A549 (cell line): ENCODE data around the gene SCAMP2. TPM values are rescaled to one million over a fixed set of nuclear protein-coding genes. Genes with fewer than 3 reads are reported as not detected.

Experiments
- ATAC-seq, 2 experiments: fragments of 200-7000 bp in 1 of 2; fragments of >200 bp in 1 of 2; cut with Nextera tagmentation in 1 of 2; cut with Tn5 transposase in 1 of 2; 3 replicates each; pipeline versions ENCODE4 v1.8.0 to v1.9.1; 2018 to 2020; ENCODE audit warnings: mild to moderate bottlenecking in 1 of 2, moderate library complexity in 1 of 2
- CTCF ChIA-PET: fragments of 300-600 bp; sonication (Branson Sonifier 250); formaldehyde crosslinking; extraction: SDS; loops from one replicate; lab custom pipeline; 2021; ENCODE audit warnings: antibody characterized with exemption, inconsistent platforms; lab: Yijun Ruan, JAX
- POLR2A ChIA-PET: fragments of 350-600 bp; formaldehyde crosslinking; extraction: SDS; loops from one replicate; lab custom pipeline; 2021; ENCODE audit warnings: antibody characterized with exemption, inconsistent platforms; lab: Yijun Ruan, JAX
- DNase-seq, 2 experiments: peaks; one replicate each; pipeline versions ENCODE4 v3.0.0 to v3.0.0-alpha.2; 2011 to 2016; ENCODE audit warnings: low read depth in 1 of 2, low spot score in 1 of 2
- FAIRE-seq: peaks from 2 replicates; lab custom pipeline; 2011; peaks lifted over from hg19 to GRCh38; lab: Jason Lieb, UNC
- H3K27ac ChIP-seq, 2 experiments: fragments of >200 bp; sonication (Bioruptor Twin); formaldehyde crosslinking; 3 replicates each; pipeline ENCODE4 v1.5.1; 2016 to 2017
- H3K4me1 ChIP-seq: fragments of >200 bp; sonication (Bioruptor Twin); formaldehyde crosslinking; 3 replicates; pipeline ENCODE4 v1.6.1; 2016
- H3K4me2 ChIP-seq: fragments of >200 bp; sonication (Bioruptor Twin); formaldehyde crosslinking; 3 replicates; pipeline ENCODE4 v1.6.1; 2016
- H3K4me3 ChIP-seq: fragments of >200 bp; sonication (Bioruptor Twin); formaldehyde crosslinking; 3 replicates; pipeline ENCODE4 v1.5.1; 2016
- H3K9me3 ChIP-seq: fragments of >200 bp; sonication (Bioruptor Twin); formaldehyde crosslinking; 3 replicates; pipeline ENCODE4 v1.6.1; 2016
- CBX2 ChIP-seq: fragments of 200-600 bp; sonication (generic); IDR thresholded peaks from 2 replicates; pipeline ENCODE4 v1.6.1; 2016; ENCODE audit warnings: low read depth, mild to moderate bottlenecking, borderline replicate concordance
- CHD2 ChIP-seq: fragments of 150-350 bp; IDR thresholded peaks from 2 replicates; pipeline ENCODE4 v1.6.1; 2014; ENCODE audit warnings: low read length; ENCODE audit not compliant: partially characterized antibody
- EHF ChIP-seq: fragments of 250-450 bp; sonication (Bioruptor Pico); IDR thresholded peaks from 2 replicates; pipeline ENCODE4 v1.5.0; 2020; ENCODE audit warnings: mild to moderate bottlenecking
- FOXS1 ChIP-seq: fragments of 250-450 bp; sonication (Bioruptor Pico); IDR thresholded peaks from 2 replicates; pipeline ENCODE4 v1.5.0; 2020; ENCODE audit warnings: mild to moderate bottlenecking, moderate library complexity
- HDAC2 ChIP-seq: fragments of 200-600 bp; sonication (generic); IDR thresholded peaks from 2 replicates; pipeline ENCODE4 v1.6.1; 2016
- HES2 ChIP-seq: fragments of >200 bp; sonication (Bioruptor Twin); formaldehyde crosslinking; IDR thresholded peaks from 2 replicates; pipeline ENCODE4 v1.6.1; 2016
- HEYL ChIP-seq: fragments of 250-450 bp; sonication (Bioruptor Pico); IDR thresholded peaks from 2 replicates; pipeline ENCODE4 v1.8.0; 2021; ENCODE audit warnings: mild to moderate bottlenecking, moderate library complexity
- HOXB5 ChIP-seq: fragments of 250-450 bp; sonication (Bioruptor Pico); IDR thresholded peaks from 2 replicates; pipeline ENCODE4 v1.5.0; 2020; ENCODE audit warnings: mild to moderate bottlenecking, moderate library complexity
- JUNB ChIP-seq: fragments of >200 bp; sonication (Bioruptor Twin); formaldehyde crosslinking; IDR thresholded peaks from 2 replicates; pipeline ENCODE4 v1.6.1; 2016
- MAFK ChIP-seq: fragments of 450-650 bp; IDR thresholded peaks from 2 replicates; pipeline ENCODE4 v1.6.1; 2014; ENCODE audit not compliant: partially characterized antibody
- MAX ChIP-seq: IDR thresholded peaks from 2 replicates; pipeline ENCODE4 v1.6.1; 2012
- PHF8 ChIP-seq: fragments of 200-600 bp; sonication (generic); IDR thresholded peaks from 2 replicates; pipeline ENCODE4 v1.6.1; 2016; ENCODE audit warnings: low read depth, mild to moderate bottlenecking, antibody characterized with exemption, moderate library complexity, borderline replicate concordance
- RARB ChIP-seq: fragments of 250-450 bp; sonication (Bioruptor Pico); IDR thresholded peaks from 2 replicates; pipeline ENCODE4 v1.8.0; 2021; ENCODE audit warnings: mild to moderate bottlenecking, moderate library complexity
- RCOR1 ChIP-seq: fragments of 150-350 bp; IDR thresholded peaks from 2 replicates; pipeline ENCODE4 v1.6.1; 2014; ENCODE audit warnings: antibody characterized with exemption, low read length, low read depth
- REST ChIP-seq: fragments of 200-600 bp; sonication (generic); IDR thresholded peaks from 2 replicates; pipeline ENCODE4 v1.6.1; 2016; ENCODE audit warnings: antibody characterized with exemption, mild to moderate bottlenecking, moderate library complexity
- RFX5 ChIP-seq: fragments of 450-650 bp; IDR thresholded peaks from 2 replicates; pipeline ENCODE4 v1.7.1; 2014; ENCODE audit warnings: antibody characterized with exemption, mild to moderate bottlenecking, moderate library complexity
- SMC3 ChIP-seq: fragments of >200 bp; sonication (Bioruptor Twin); formaldehyde crosslinking; IDR thresholded peaks from 3 replicates; pipeline ENCODE4 v1.6.1; 2018; ENCODE audit warnings: inconsistent platforms
- SREBF2 ChIP-seq: fragments of 450-650 bp; IDR thresholded peaks from 2 replicates; pipeline ENCODE4 v1.6.1; 2014; ENCODE audit warnings: mild to moderate bottlenecking, moderate library complexity
- WGBS: methylation state at CpG from one replicate; pipeline ENCODE4 v1.1.6; 2017; ENCODE audit errors: missing lambda C conversion rate; 5-methylcytosine and 5-hydroxymethylcytosine counted together
- polyA plus RNA-seq, 4 experiments: library from polyadenylated mRNA; depleted of rRNA in 3 of 4; stranded (reverse); fragments of >200 nt; fragmentation: RNase III in 1 of 4; extraction: RNeasy Plus Mini Kit Qiagen cat#74134 plus additional on column Dnase treatment in 1 of 4; gene quantifications; 2 replicates in 3 of 4; 3 replicates in 1 of 4; pipeline ENCODE4 v1.2.3, GENCODE V29; 2011 to 2017

Gene SCAMP2
- polyA plus RNA-seq, 2 of the 4 experiments (the other 2 are of a cell fraction), result 41.5 to 128 TPM

- no peaks in the 10 kb centered on the region for H3K9me3 ChIP-seq
- no peak for DNase-seq
- ATAC-seq, result no peak
- H3K4me3 ChIP-seq, result no peak overlapping the region
- H3K4me1 ChIP-seq, result peaks cover 13% of the 10 kb centered on the region
- FAIRE-seq, result no peak
- CTCF ChIA-PET, result interaction anchor here (0.9 to 66.7 kb wide), 5 partner anchors 10 to 61 kb away, joined by 3 to 1908 read pairs (median 3); partner anchors contain the start of genes CPLX3, CSK and LMAN1L
- TF ChIP-seq RFX5 (no peak), SREBF2 (no peak), JUNB (no peak), CHD2 (no peak), REST (no peak), MAFK (no peak), HDAC2 (no peak), PHF8 (no peak), MAX (no peak), RCOR1 (no peak), HOXB5 (CRISPR knock-in tag) (no peak), RARB (CRISPR knock-in tag) (no peak), CBX2 (no peak)
- TF ChIP-seq, all 56 proteins: peak for 0
- POLR2A ChIA-PET, result no interaction called here
- Histone ChIP-seq H3K4me2 (peak overlapping the region; percentile 88; the same call in 2 of the 3 replicates), H3K27ac (no peak overlapping the region)
- WGBS, result 91% methylated on average over 9 of the region's 9 CpGs
These were observed 32.1 kb downstream of the SCAMP2 start for GRCh38 chr15:74840851-74841775.

GRCh38 chr15:74839526-74840395 is 33.4 kb downstream of the SCAMP2 start:
- Histone ChIP-seq H3K27ac (no peak overlapping the region), H3K9me3 (no peaks in the 10 kb centered on the region), H3K4me2 (no peak overlapping the region), H3K4me3 (no peak overlapping the region), H3K4me1 (peaks cover 13% of the 10 kb centered on the region)
- 87% methylated on average over 29 of the region's 31 CpGs for WGBS
- ChIA-PET POLR2A (no interaction called here), CTCF (interaction anchor here (0.6 to 66.7 kb wide), 3 partner anchors 10 to 184 kb away, joined by 3 to 1908 read pairs (median 5); partner anchors contain the start of genes CSK and LMAN1L)
- FAIRE-seq (no peak), DNase-seq (no peak), ATAC-seq (no peak)
- TF ChIP-seq EHF (CRISPR knock-in tag), result no peak
- TF ChIP-seq FOXS1 (CRISPR knock-in tag), result no peak
- no peak for TF ChIP-seq HDAC2
- no peak for TF ChIP-seq HEYL
- TF ChIP-seq REST, result no peak
- no peak for TF ChIP-seq SMC3
- no peak for TF ChIP-seq HES2
